Mesenchymal stem cell (in vitro differentiated cells and primary cell): Measurements from ENCODE around the gene PELO.
A peak's percentile ranks its signal among the peaks of the same experiment; 100 is the strongest.

Experiments
- DNase-seq: peaks from one replicate; pipeline ENCODE4 v3.0.0-alpha.2; 2013
- H2AFZ ChIP-seq: one replicate; pipeline ENCODE4 v1.6.1; 2013; ENCODE audit warnings: low read depth, mild to moderate bottlenecking, control low read depth, inconsistent platforms, low read length, moderate library complexity
- H2AK5ac ChIP-seq: 2 replicates; pipeline ENCODE4 v1.6.1; 2013; ENCODE audit warnings: low read length, moderate library complexity, mild to moderate bottlenecking, inconsistent platforms; ENCODE audit not compliant: severe bottlenecking
- H2BK120ac ChIP-seq: one replicate; pipeline ENCODE4 v1.6.1; 2013; ENCODE audit warnings: low read depth, mild to moderate bottlenecking, inconsistent platforms, low read length, moderate library complexity
- H2BK12ac ChIP-seq, 2 experiments: one replicate each; pipeline ENCODE4 v1.6.1; 2013; ENCODE audit warnings: inconsistent platforms in 2 of 2, low read length in 2 of 2, mild to moderate bottlenecking in 2 of 2, moderate library complexity in 2 of 2, control low read depth in 1 of 2
- H2BK15ac ChIP-seq: one replicate; pipeline ENCODE4 v1.6.1; 2013; ENCODE audit warnings: mild to moderate bottlenecking, low read depth, inconsistent platforms; ENCODE audit not compliant: poor library complexity, severe bottlenecking
- H2BK5ac ChIP-seq: 2 replicates; pipeline ENCODE4 v1.6.1; 2013; ENCODE audit warnings: low read depth, mild to moderate bottlenecking, low read length, control low read depth, inconsistent platforms; ENCODE audit not compliant: poor library complexity, severe bottlenecking
- H3K14ac ChIP-seq, 2 experiments: one replicate each; pipeline ENCODE4 v1.6.1; 2013; ENCODE audit warnings: inconsistent platforms in 2 of 2, low read length in 2 of 2, control low read depth in 1 of 2, mild to moderate bottlenecking in 1 of 2, moderate library complexity in 1 of 2
- H3K18ac ChIP-seq, 2 experiments: one replicate each; pipeline ENCODE4 v1.6.1; 2013; ENCODE audit warnings: inconsistent platforms in 2 of 2, low read length in 2 of 2, control low read depth in 1 of 2, low read depth in 1 of 2, mild to moderate bottlenecking in 1 of 2
- H3K23ac ChIP-seq, 2 experiments: one replicate each; pipeline ENCODE4 v1.6.1; 2013; ENCODE audit warnings: inconsistent platforms in 2 of 2, low read length in 2 of 2, mild to moderate bottlenecking in 2 of 2, moderate library complexity in 2 of 2, control low read depth in 1 of 2
- H3K27ac ChIP-seq: 2 replicates; pipeline ENCODE4 v1.5.1; 2013; ENCODE audit warnings: mild to moderate bottlenecking, moderate library complexity, low read length, control low read depth, inconsistent platforms; ENCODE audit not compliant: poor library complexity, severe bottlenecking
- H3K27me3 ChIP-seq, 2 experiments: 2 replicates each; pipeline versions ENCODE4 v1.6.1 to v1.7.0; 2013; ENCODE audit warnings: low read length in 2 of 2, mild to moderate bottlenecking in 2 of 2, moderate library complexity in 2 of 2, control low read depth in 1 of 2, inconsistent platforms in 1 of 2; ENCODE audit not compliant: control insufficient read depth in 1 of 2, insufficient read depth in 1 of 2
- H3K36me3 ChIP-seq, 2 experiments: 2 replicates each; pipeline versions ENCODE4 v1.6.1 to v1.7.0; 2013; ENCODE audit warnings: low read length in 2 of 2, control low read depth in 1 of 2, inconsistent platforms in 1 of 2, low read depth in 1 of 2, mild to moderate bottlenecking in 1 of 2; ENCODE audit not compliant: insufficient read depth in 2 of 2, control insufficient read depth in 1 of 2
- H3K4ac ChIP-seq, 2 experiments: one replicate each; pipeline ENCODE4 v1.6.1; 2013; ENCODE audit warnings: inconsistent platforms in 2 of 2, low read length in 2 of 2, mild to moderate bottlenecking in 2 of 2, moderate library complexity in 2 of 2, control low read depth in 1 of 2, low read depth in 1 of 2
- H3K4me1 ChIP-seq: 2 replicates; pipeline ENCODE4 v1.6.1; 2013; ENCODE audit warnings: low read depth, low read length, control low read depth; ENCODE audit not compliant: control insufficient read depth, insufficient read depth
- H3K4me2 ChIP-seq: 2 replicates; pipeline ENCODE4 v1.6.1; 2013; ENCODE audit warnings: low read length, mild to moderate bottlenecking, inconsistent platforms; ENCODE audit not compliant: poor library complexity, severe bottlenecking
- H3K4me3 ChIP-seq, 2 experiments: 2 replicates each; pipeline versions ENCODE4 v1.5.1 to v1.7.0; 2013; ENCODE audit warnings: low read length in 2 of 2, mild to moderate bottlenecking in 2 of 2, control low read depth in 1 of 2, low read depth in 1 of 2; ENCODE audit not compliant: insufficient read depth in 1 of 2
- H3K79me1 ChIP-seq: replicated peaks from 2 replicates; pipeline ENCODE4 v1.6.1; 2013; ENCODE audit warnings: mild to moderate bottlenecking, control low read depth, low read length, inconsistent platforms; ENCODE audit not compliant: poor library complexity, severe bottlenecking
- H3K9ac ChIP-seq: 2 replicates; pipeline ENCODE4 v1.7.0; 2013; ENCODE audit warnings: mild to moderate bottlenecking, low read length, moderate library complexity
- H3K9me3 ChIP-seq: 2 replicates; pipeline ENCODE4 v1.7.0; 2013; ENCODE audit warnings: mild to moderate bottlenecking, low read length; ENCODE audit not compliant: control insufficient read depth
- H4K8ac ChIP-seq: one replicate; pipeline ENCODE4 v1.6.1; 2013; ENCODE audit warnings: inconsistent platforms, mild to moderate bottlenecking, low read length, moderate library complexity
- H4K91ac ChIP-seq: one replicate; pipeline ENCODE4 v1.6.1; 2013; ENCODE audit warnings: mild to moderate bottlenecking, low read length, inconsistent platforms
- WGBS: methylation state at CpG from one replicate; pipeline ENCODE4 v1.1.7; 2013; ENCODE audit warnings: mixed read lengths; 5-methylcytosine and 5-hydroxymethylcytosine counted together

The PELO gene

GRCh38 chr5:52827815-52828214, 40.1 kb downstream of the PELO start:
- no peak overlapping the region for H3K9ac ChIP-seq
- no peak overlapping the region for H4K8ac ChIP-seq
- H2BK5ac ChIP-seq, result no peak overlapping the region
- no peak overlapping the region for H2AK5ac ChIP-seq
- no peak overlapping the region for H3K18ac ChIP-seq
- H2AFZ ChIP-seq, result no peak overlapping the region
- H3K4me2 ChIP-seq, result no peak overlapping the region
- peaks cover 5% of the 10 kb centered on the region for H3K79me1 ChIP-seq
- no peak overlapping the region for H3K4me3 ChIP-seq
- no peak overlapping the region for H2BK15ac ChIP-seq
- H2BK12ac ChIP-seq, result no peak overlapping the region
- WGBS, result no CpG with 5 or more reads among the region's 1 CpG
- no peak overlapping the region for H3K14ac ChIP-seq
- no peaks in the 10 kb centered on the region for H3K9me3 ChIP-seq
- H3K36me3 ChIP-seq, result no peaks in the 10 kb centered on the region
- no peak overlapping the region for H3K27ac ChIP-seq
- no peak overlapping the region for H3K23ac ChIP-seq
- no peak overlapping the region for H3K4ac ChIP-seq
- H2BK120ac ChIP-seq, result no peak overlapping the region
- H3K27me3 ChIP-seq, result no peaks in the 10 kb centered on the region
- H4K91ac ChIP-seq, result no peak overlapping the region
- H3K4me1 ChIP-seq, result peaks cover 1% of the 10 kb centered on the region
- no peak for DNase-seq

DNA sequence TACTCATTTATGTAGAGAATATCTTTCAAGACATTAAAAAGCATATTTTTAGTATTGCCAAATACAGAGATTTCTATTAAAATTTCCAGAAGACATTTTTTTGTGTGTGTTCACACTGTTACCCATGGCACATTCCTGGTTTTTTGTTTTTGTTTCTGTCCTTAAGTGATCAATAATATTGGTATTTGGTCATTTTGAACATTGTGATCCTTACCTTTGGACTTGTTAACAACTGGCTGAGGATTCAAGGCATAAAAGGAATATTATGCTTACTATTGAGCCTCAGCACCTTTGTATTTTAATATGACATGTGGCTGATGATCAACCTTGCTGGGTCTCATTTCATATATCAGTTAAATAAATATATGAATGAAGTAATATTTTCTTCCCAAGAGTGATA, 41.9 kb downstream of the PELO start:
- Histone ChIP-seq H3K9me3 (no peaks in the 10 kb centered on the region), H2BK15ac (no peak overlapping the region), H2BK120ac (no peak overlapping the region), H3K4ac (no peak overlapping the region), H3K27ac (no peak overlapping the region), H3K9ac (no peak overlapping the region), H3K4me3 (no peak overlapping the region), H3K79me1 (peaks cover 8% of the 10 kb centered on the region), H3K23ac (no peak overlapping the region), H3K14ac (no peak overlapping the region), H4K8ac (no peak overlapping the region), H2BK12ac (no peak overlapping the region), H3K4me1 (peaks cover 1% of the 10 kb centered on the region), H2AFZ (no peak overlapping the region), H4K91ac (no peak overlapping the region), H3K4me2 (no peak overlapping the region), H2AK5ac (no peak overlapping the region), H3K27me3 (no peaks in the 10 kb centered on the region), H3K18ac (no peak overlapping the region), H3K36me3 (no peaks in the 10 kb centered on the region), H2BK5ac (no peak overlapping the region)
- no peak for DNase-seq

GRCh38 chr5:52830650-52831049, 42.9 kb downstream of the PELO start:
- Histone ChIP-seq H3K4me1 (peaks cover 1% of the 10 kb centered on the region), H2AFZ (no peak overlapping the region), H3K27me3 (no peaks in the 10 kb centered on the region), H3K4me2 (no peak overlapping the region), H3K9me3 (no peaks in the 10 kb centered on the region), H4K91ac (no peak overlapping the region), H3K79me1 (peaks cover 7% of the 10 kb centered on the region), H4K8ac (no peak overlapping the region), H3K14ac (no peak overlapping the region), H2BK12ac (no peak overlapping the region), H3K27ac (no peak overlapping the region), H3K23ac (no peak overlapping the region), H2BK15ac (no peak overlapping the region), H3K18ac (no peak overlapping the region), H2BK5ac (no peak overlapping the region), H2BK120ac (no peak overlapping the region), H3K4me3 (no peak overlapping the region), H3K4ac (no peak overlapping the region), H2AK5ac (peak overlapping the region; percentile 4), H3K36me3 (no peaks in the 10 kb centered on the region), H3K9ac (no peak overlapping the region)
- peak; percentile 35 for DNase-seq
- WGBS, result 67% methylated on average over 2 of the region's 2 CpGs

- DNase-seq, result no peak
- peak overlapping the region in 1 of 2 experiments; percentile 52 for H2BK12ac ChIP-seq
- WGBS, result 85% methylated on average over 2 of the region's 2 CpGs
- H3K27ac ChIP-seq, result no peak overlapping the region
- peaks cover 1% of the 10 kb centered on the region for H3K4me1 ChIP-seq
- no peak overlapping the region for H3K14ac ChIP-seq
- H2BK15ac ChIP-seq, result no peak overlapping the region
- no peak overlapping the region for H2BK5ac ChIP-seq
- no peak overlapping the region for H2BK120ac ChIP-seq
- no peak overlapping the region for H3K4me3 ChIP-seq
- peak overlapping the region in 1 of 2 experiments; percentile 51 for H3K4ac ChIP-seq
- H2AFZ ChIP-seq, result no peak overlapping the region
- H3K23ac ChIP-seq, result no peak overlapping the region
- H3K79me1 ChIP-seq, result peaks cover 7% of the 10 kb centered on the region
- peak overlapping the region; percentile 28 to 40 for H3K18ac ChIP-seq
- no peak overlapping the region for H3K9ac ChIP-seq
- H3K4me2 ChIP-seq, result no peak overlapping the region
- no peaks in the 10 kb centered on the region for H3K27me3 ChIP-seq
- H4K8ac ChIP-seq, result no peak overlapping the region
- H3K9me3 ChIP-seq, result no peaks in the 10 kb centered on the region
- peak overlapping the region; percentile 62 for H2AK5ac ChIP-seq
- no peak overlapping the region for H4K91ac ChIP-seq
- H3K36me3 ChIP-seq, result no peaks in the 10 kb centered on the region
Measured at GRCh38 chr5:52831786-52832511, 44.2 kb downstream of the PELO start.
